MM.1S (cell line): ENCODE measurements around the gene CCDC194.

Source experiments
- DNase-seq: peaks from one replicate; pipeline ENCODE4 v3.0.0-alpha.2; 2015
- H2AFZ ChIP-seq: fragments of 300-600 bp; sonication (generic); 2 replicates; pipeline ENCODE4 v1.6.0; 2016; ENCODE audit warnings: antibody characterized with exemption, low read length
- H3F3A ChIP-seq: fragments of 300-600 bp; sonication (generic); 2 replicates; pipeline ENCODE4 v1.6.1; 2016; ENCODE audit warnings: mild to moderate bottlenecking, antibody characterized with exemption, low read length, moderate library complexity, mixed read lengths; ENCODE audit not compliant: insufficient read depth
- H3K27ac ChIP-seq: fragments of 300-600 bp; sonication (generic); 2 replicates; pipeline ENCODE4 v1.5.1; 2016; ENCODE audit warnings: mild to moderate bottlenecking, low read length
- H3K27me3 ChIP-seq: fragments of 300-600 bp; sonication (generic); replicated peaks from 2 replicates; pipeline ENCODE4 v1.6.0; 2016; ENCODE audit warnings: low read length; ENCODE audit not compliant: insufficient read depth
- H3K36me3 ChIP-seq: fragments of 300-600 bp; sonication (generic); replicated peaks from 2 replicates; pipeline ENCODE4 v1.6.1; 2016; ENCODE audit warnings: mild to moderate bottlenecking, low read length, mixed read lengths; ENCODE audit not compliant: insufficient read depth
- H3K4me1 ChIP-seq: fragments of 300-600 bp; sonication (generic); 2 replicates; pipeline ENCODE4 v1.6.1; 2016; ENCODE audit warnings: low read length, mixed read lengths
- H3K4me2 ChIP-seq: fragments of 300-600 bp; sonication (generic); 2 replicates; pipeline ENCODE4 v1.6.0; 2016; ENCODE audit warnings: low read depth, low read length
- H3K4me3 ChIP-seq: fragments of 300-600 bp; sonication (generic); 2 replicates; pipeline ENCODE4 v1.5.1; 2016; ENCODE audit warnings: low read length, mixed read lengths
- H3K79me2 ChIP-seq: fragments of 300-600 bp; sonication (generic); 2 replicates; pipeline ENCODE4 v1.6.1; 2016; ENCODE audit warnings: mixed run types, low read length, mixed read lengths
- H3K9ac ChIP-seq: fragments of 300-600 bp; sonication (generic); 2 replicates; pipeline ENCODE4 v1.6.1; 2016; ENCODE audit warnings: low read length, mixed read lengths
- H3K9me2 ChIP-seq: fragments of 300-600 bp; sonication (generic); replicated peaks from 2 replicates; pipeline ENCODE4 v1.6.1; 2016; ENCODE audit warnings: mild to moderate bottlenecking, low read length, mixed read lengths; ENCODE audit not compliant: insufficient read depth
- H3K9me3 ChIP-seq: fragments of 300-600 bp; sonication (generic); replicated peaks from 2 replicates; pipeline ENCODE4 v1.6.1; 2016; ENCODE audit warnings: mild to moderate bottlenecking, low read length, mixed read lengths; ENCODE audit not compliant: insufficient read depth
- H4K20me1 ChIP-seq: fragments of 300-600 bp; sonication (generic); 2 replicates; pipeline ENCODE4 v1.6.1; 2016; ENCODE audit warnings: mild to moderate bottlenecking, low read length, moderate library complexity, mixed read lengths; ENCODE audit not compliant: insufficient read depth
- CTCF ChIP-seq: fragments of 300-600 bp; sonication (generic); IDR thresholded peaks from 2 replicates; pipeline ENCODE4 v1.5.1; 2016; ENCODE audit warnings: antibody characterized with exemption, low read length, mixed read lengths
- EZH2 ChIP-seq: fragments of 300-600 bp; sonication (generic); optimal IDR thresholded peaks from 2 replicates; pipeline ENCODE3; 2017; ENCODE audit warnings: low read depth, mild to moderate bottlenecking, antibody characterized with exemption, low read length, mixed read lengths
- EZH2phosphoT487 ChIP-seq: fragments of 300-600 bp; sonication (generic); IDR thresholded peaks from 2 replicates; pipeline ENCODE4 v1.6.1; 2018; ENCODE audit warnings: antibody characterized with exemption, low read length

Gene CCDC194

GRCh38 chr19:17357078-17357666, 36.8 kb downstream of the CCDC194 start:
- H2AFZ ChIP-seq: no peak overlapping the region
- H3K4me3 ChIP-seq: no peak overlapping the region
- H3K79me2 ChIP-seq: no peaks in the 10 kb centered on the region
- no peak for DNase-seq
- no peaks in the 10 kb centered on the region for H4K20me1 ChIP-seq
- no peak overlapping the region for H3K4me2 ChIP-seq
- no peaks in the 10 kb centered on the region for H3F3A ChIP-seq
- peaks cover 5% of the 10 kb centered on the region; the same call in 1 of the 2 replicates for H3K27me3 ChIP-seq
- H3K36me3 ChIP-seq: no peaks in the 10 kb centered on the region
- H3K9ac ChIP-seq: no peak overlapping the region
- TF ChIP-seq EZH2: no peak
- no peak for TF ChIP-seq CTCF
- H3K9me3 ChIP-seq: no peaks in the 10 kb centered on the region
- H3K9me2 ChIP-seq: no peaks in the 10 kb centered on the region
- no peaks in the 10 kb centered on the region for H3K4me1 ChIP-seq
- no peak overlapping the region for H3K27ac ChIP-seq

GRCh38 chr19:17353386-17353785, 40.6 kb downstream of the CCDC194 start:
- H3K4me2 ChIP-seq: no peak overlapping the region
- H3K79me2 ChIP-seq: no peaks in the 10 kb centered on the region
- H3K9me2 ChIP-seq: no peaks in the 10 kb centered on the region
- H3K27ac ChIP-seq: no peak overlapping the region
- no peaks in the 10 kb centered on the region for H3F3A ChIP-seq
- H4K20me1 ChIP-seq: no peaks in the 10 kb centered on the region
- H3K9me3 ChIP-seq: no peaks in the 10 kb centered on the region
- no peak overlapping the region for H2AFZ ChIP-seq
- peaks cover 28% of the 10 kb centered on the region for H3K27me3 ChIP-seq
- H3K36me3 ChIP-seq: no peaks in the 10 kb centered on the region
- no peak for TF ChIP-seq EZH2
- TF ChIP-seq CTCF: no peak
- TF ChIP-seq EZH2phosphoT487: no peak
- H3K9ac ChIP-seq: no peak overlapping the region
- no peaks in the 10 kb centered on the region for H3K4me1 ChIP-seq
- no peak for DNase-seq
- no peak overlapping the region for H3K4me3 ChIP-seq

- no peak overlapping the region for H3K4me3 ChIP-seq
- H3K27ac ChIP-seq: no peak overlapping the region
- no peaks in the 10 kb centered on the region for H4K20me1 ChIP-seq
- H3F3A ChIP-seq: no peaks in the 10 kb centered on the region
- no peak for DNase-seq
- no peaks in the 10 kb centered on the region for H3K4me1 ChIP-seq
- H3K4me2 ChIP-seq: no peak overlapping the region
- TF ChIP-seq EZH2 (no peak), EZH2phosphoT487 (no peak), CTCF (no peak)
- no peaks in the 10 kb centered on the region for H3K9me2 ChIP-seq
- H3K27me3 ChIP-seq: peaks cover 28% of the 10 kb centered on the region
- H2AFZ ChIP-seq: no peak overlapping the region
- no peaks in the 10 kb centered on the region for H3K9me3 ChIP-seq
- H3K79me2 ChIP-seq: no peaks in the 10 kb centered on the region
- H3K9ac ChIP-seq: no peak overlapping the region
- no peaks in the 10 kb centered on the region for H3K36me3 ChIP-seq
Observed at GRCh38 chr19:17352608-17353280, 41.3 kb downstream of the CCDC194 start.
